Epithelial cell of esophagus (primary cell): ENCODE data around the gene FOXS1.

Experiments used
- DNase-seq: peaks from one replicate; pipeline ENCODE4 v3.0.0; 2010; ENCODE audit warnings: low read depth
- H3K4me3 ChIP-seq: 2 replicates; pipeline ENCODE4 v1.5.1; 2011; ENCODE audit warnings: mild to moderate bottlenecking, low read length, control low read depth
- TF ChIP-seq, protein P1 (sequence below): IDR thresholded peaks from 2 replicates; pipeline ENCODE4 v1.5.1; 2011; ENCODE audit warnings: low read depth, mild to moderate bottlenecking, low read length, control low read depth, inconsistent platforms; ENCODE audit not compliant: insufficient read depth; ENCODE audit errors: missing control alignments

FOXS1 gene

DNA sequence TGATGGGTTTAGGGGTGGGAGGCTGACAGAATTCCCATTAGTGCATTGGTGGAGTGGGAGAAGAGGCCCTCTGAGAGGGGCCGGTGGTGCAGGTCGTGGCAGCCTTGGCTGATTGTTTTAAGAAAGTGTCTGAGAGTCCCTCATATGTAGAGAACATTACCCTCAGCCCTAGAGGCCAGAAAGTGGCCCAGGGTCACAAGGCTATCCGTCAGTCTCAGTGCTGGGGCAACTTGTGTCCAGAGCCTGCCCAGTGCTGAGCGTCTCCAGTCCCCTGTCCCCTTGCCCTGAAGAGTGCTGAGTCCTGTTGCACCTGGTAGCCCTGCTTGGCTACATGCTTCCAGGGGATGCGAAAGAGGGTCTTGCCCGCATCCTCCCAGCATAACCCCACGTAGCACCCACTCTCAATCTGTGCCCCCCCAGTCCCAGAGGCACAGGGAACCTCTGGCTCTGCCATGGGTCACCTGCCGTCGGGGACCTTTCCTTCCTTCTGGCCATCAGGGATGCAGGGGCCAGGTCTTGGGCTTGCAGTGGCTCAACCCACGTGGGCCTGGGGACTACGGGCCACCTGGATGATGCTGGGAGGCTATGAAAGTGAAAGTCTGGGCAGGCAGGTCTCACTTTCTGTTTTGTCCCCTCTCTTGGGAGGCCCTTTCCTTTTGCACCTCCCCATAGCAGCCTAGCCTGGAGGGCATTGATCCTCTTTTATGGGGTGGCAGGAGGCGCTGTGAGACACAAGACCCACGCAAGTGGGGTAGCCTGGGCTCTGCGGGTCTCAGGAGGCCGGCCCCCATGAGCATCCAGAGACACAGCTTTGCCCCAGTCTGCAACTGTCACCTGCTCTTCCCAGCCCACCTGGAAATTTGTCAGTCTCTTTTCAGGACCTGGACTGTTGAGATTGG, 12.7 kb upstream of the FOXS1 start:
- DNase-seq: no peak
- H3K4me3 ChIP-seq: no peak overlapping the region
- TF ChIP-seq, protein P1, sequence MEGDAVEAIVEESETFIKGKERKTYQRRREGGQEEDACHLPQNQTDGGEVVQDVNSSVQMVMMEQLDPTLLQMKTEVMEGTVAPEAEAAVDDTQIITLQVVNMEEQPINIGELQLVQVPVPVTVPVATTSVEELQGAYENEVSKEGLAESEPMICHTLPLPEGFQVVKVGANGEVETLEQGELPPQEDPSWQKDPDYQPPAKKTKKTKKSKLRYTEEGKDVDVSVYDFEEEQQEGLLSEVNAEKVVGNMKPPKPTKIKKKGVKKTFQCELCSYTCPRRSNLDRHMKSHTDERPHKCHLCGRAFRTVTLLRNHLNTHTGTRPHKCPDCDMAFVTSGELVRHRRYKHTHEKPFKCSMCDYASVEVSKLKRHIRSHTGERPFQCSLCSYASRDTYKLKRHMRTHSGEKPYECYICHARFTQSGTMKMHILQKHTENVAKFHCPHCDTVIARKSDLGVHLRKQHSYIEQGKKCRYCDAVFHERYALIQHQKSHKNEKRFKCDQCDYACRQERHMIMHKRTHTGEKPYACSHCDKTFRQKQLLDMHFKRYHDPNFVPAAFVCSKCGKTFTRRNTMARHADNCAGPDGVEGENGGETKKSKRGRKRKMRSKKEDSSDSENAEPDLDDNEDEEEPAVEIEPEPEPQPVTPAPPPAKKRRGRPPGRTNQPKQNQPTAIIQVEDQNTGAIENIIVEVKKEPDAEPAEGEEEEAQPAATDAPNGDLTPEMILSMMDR: no peak

DNA sequence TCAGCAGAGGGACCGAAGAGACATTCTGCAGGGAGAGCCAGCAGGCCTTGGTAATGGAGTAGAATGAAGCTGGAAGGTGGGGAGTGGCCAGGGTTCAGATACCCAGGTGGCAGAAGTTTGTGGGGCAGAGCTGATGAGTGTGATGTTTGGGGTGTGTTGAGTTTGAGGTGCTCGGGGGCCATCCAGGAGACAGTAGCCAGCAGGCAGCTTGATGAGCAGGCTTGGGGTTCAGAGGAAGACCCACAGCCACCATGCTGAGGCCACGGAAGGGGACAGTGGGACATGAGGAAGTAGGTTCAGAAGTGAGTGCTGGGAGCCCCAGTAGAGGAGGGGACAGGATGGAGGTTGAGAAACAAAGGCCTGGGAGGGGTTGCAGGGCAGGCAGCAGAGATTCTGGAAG, 11.1 kb upstream of the FOXS1 start:
- no peak overlapping the region for H3K4me3 ChIP-seq
- no peak for DNase-seq
- TF ChIP-seq, protein P1: no peak

DNA sequence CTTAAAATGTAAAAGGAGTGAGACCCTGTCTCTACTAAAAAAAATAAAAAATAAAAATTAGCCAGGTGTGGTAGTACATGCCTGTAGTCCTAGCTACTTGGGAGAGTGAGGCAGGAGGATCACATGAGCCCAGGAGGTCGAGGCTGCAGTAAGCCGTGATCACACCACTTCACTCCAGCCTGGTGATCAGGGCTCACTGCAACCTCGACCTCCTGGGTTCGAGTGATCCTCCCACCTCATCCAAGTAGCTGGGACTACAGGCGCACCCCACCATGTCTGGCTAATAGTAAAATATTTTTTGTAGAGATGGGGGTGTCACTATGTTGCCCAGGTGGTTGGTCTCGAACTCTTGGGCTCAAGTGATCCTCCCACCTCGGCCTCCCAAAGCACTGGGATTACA, 8.1 kb upstream of the FOXS1 start:
- DNase-seq: no peak
- no peak overlapping the region for H3K4me3 ChIP-seq
- TF ChIP-seq, protein P1: no peak

GRCh38 chr20:31851240-31851955, 6.0 kb upstream of the FOXS1 start:
- TF ChIP-seq, protein P1: no peak
- H3K4me3 ChIP-seq: no peak overlapping the region
- DNase-seq: peak; percentile 56

DNA sequence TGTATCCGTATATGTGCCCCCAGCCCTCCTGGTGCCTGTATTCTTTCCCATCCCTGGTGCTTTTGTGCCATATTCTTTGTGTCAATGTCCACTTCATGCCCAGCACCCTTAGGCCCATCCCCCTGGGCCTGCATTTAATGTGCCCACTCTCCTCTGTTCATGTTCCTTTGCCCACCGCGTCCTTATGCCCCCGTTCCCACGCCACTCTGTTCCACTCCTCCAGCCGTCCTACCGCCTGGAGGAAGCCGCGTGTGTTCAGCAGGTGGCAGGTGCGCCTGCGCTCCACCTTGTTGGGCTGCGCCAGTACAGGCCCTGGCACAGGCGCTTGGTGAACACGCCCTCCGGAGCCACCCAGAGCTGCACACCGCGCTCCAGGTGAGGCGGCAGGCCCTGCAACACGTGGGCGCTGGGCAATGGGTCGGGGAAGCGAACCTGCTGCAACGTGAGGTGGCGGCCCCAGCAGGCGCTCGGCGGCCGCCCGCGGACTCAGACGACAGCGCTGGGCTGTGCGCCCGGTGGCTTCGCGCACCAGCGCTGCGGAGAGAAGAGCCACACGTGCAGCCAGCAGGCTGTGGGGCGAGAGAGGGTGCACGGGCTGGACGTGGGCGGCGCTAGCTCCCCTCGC, 4.0 kb upstream of the FOXS1 start:
- peak; percentile 64 for DNase-seq
- H3K4me3 ChIP-seq: no peak overlapping the region
- TF ChIP-seq, protein P1: no peak

DNA sequence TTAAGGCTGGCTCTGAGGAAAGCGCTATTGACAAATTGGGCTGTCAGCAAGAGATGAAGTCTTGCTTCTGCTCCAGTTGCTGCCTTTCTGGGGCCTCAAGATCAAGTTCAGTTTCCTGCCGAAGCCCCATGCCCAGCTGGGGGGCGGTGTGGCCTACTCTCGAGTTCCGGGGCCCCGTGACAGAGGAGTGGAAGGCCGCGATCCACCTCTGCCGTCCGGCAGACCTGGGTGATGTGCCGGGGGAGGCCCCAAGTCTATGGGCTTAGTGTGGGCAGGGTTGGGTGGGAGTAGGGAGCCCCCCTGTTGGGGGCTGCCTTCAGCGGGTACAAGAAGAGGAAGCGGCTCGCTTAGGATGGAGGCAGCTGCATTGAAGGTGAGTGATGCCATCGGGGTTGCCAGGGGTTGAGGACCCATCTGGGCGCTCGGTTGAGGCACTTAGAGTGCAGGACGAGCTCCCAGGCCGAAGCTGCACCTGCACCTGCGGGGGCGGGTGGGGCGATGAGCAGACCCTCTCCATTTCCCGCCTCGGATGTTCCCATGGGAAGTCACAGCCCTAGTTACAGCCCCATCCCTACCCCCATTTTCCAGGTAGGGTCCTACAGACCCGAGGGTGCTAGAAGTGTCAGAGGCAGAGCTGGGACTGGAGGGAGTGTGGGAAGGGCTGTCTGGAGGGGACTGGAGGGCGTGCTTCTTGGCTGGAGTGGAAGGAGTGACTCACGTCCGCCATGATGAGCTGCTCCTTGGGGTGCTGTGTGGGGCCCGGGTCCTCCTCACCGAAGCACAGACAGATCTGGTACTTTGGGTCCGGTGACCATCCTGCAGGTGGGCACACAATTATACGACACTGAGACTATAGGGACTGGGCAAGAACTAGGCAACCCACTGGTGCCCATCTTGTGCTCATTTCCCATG, 2.9 kb upstream of the FOXS1 start:
- TF ChIP-seq, protein P1: no peak
- no peak for DNase-seq
- no peak overlapping the region for H3K4me3 ChIP-seq
